ENCODE data around the gene PPP1R1B. TPM values are rescaled to one million over a fixed set of nuclear protein-coding genes. Genes with fewer than 3 reads are reported as not detected.

PPP1R1B gene
- total and polyA plus RNA-seq, 12 donors: 0.28 to 2.1 (median 0.66) TPM; not detected in 1

DNA sequence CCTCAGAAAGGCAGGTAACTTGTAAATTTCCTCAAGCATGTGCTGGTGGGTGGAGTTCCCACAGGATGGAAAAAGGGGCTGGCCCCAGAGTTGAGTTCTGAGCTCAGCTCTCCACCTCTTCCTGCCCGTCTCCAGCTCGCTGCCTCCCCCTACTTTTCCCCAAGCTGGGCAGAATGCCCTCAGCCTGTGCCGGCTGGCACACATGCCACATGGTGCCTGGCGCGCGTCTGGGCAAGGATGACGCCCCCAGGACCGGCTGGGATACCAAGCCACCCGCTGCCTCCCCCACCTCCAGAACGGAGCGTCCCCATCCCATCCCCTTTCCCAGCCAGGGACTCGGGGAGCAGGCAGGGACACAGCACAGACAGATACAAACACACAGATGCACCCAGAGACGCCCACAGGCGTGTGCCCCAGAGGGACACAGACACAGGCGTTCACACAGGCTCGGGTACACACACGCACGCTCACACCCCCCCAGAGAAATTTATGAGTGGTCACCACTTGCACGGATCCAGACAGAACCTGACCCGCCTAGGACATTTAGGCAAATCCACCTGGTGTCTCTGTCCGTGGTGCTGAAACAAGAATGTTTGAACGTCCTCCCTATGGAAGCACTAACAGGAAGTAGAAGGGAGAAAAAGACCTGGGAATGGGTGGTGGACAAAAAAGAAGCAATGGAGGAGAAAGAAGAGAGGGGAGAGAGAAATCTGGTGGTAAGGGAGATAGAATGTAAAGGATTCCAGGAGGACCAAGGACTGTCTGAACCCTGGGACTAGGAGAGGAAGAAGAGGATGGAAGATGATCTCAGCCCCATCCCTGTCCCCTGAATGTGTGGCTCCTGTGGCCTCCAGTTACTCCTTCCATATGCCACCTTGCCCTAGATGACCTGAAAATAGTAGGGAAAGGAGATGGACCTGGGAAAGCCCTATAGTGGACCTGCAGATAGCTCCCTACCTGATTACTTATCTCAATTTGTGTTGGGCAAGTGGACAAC is 34.5 kb upstream of the PPP1R1B start:
- Histone ChIP-seq H3K27ac (no peak overlapping the region), H3K36me3 (no peaks in the 10 kb centered on the region), H3K4me1 (peaks cover 0 to 10% (median 1%) of the 10 kb centered on the region in 9 donors), H3K9me3 (no peaks in the 10 kb centered on the region), H3K4me3 (no peak overlapping the region), H3K27me3 (peaks cover 0 to 66% (median 49%) of the 10 kb centered on the region in 7 donors)
- peak in 1 of 2 donors; percentile 44 for DNase-seq
- intact Hi-C loops (cut with DNase I): loop anchor here in 1 of 10 donors (10.0 kb wide), 1 partner anchor 1763 kb away; the partner anchor contains the start of gene KRT33A
- ATAC-seq: peak in 5 of 8 donors; percentile 46 to 52 (median 51)
- no peak for TF ChIP-seq CTCF (IDR thresholded peaks at IDR 0.05)
- WGBS, 2 donors: 1 to 3% methylated on average over 22 of the region's 22 CpGs

DNA sequence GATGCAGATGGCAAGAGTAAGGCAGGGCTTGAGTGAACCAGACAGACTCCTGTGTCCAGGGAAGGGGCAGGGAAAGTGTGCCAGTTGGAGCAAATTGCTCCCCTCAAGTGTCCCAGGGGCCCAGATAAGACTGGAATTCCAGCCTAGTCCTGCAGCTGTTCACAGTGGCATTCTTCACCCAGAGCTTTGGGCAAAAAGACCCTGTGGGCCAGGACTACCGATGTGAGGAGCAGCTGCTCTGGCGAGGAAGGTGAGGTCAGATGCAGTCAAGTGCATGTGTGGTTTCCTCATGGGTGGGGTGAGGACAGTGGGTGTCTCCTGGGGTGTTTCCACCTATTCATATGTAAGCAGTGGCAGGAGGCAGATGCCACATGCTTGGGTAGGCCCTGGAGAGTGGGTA is 33.4 kb upstream of the PPP1R1B start:
- no peak for ATAC-seq
- Histone ChIP-seq H3K4me1 (peaks cover 0 to 21% (median 8%) of the 10 kb centered on the region in 9 donors), H3K27ac (no peak overlapping the region), H3K9me3 (no peaks in the 10 kb centered on the region), H3K36me3 (no peaks in the 10 kb centered on the region), H3K4me3 (no peak overlapping the region), H3K27me3 (peaks cover 7 to 75% (median 61%) of the 10 kb centered on the region in 7 donors)
- no peak for DNase-seq
- TF ChIP-seq CTCF (IDR thresholded peaks at IDR 0.05): no peak
- WGBS, 2 donors: 72 to 81% methylated on average over 2 of the region's 2 CpGs
- intact Hi-C loops (cut with DNase I): loop anchor here in 1 of 10 donors (10.0 kb wide), 1 partner anchor 1761 kb away; the partner anchor contains the start of gene KRT33A

DNA sequence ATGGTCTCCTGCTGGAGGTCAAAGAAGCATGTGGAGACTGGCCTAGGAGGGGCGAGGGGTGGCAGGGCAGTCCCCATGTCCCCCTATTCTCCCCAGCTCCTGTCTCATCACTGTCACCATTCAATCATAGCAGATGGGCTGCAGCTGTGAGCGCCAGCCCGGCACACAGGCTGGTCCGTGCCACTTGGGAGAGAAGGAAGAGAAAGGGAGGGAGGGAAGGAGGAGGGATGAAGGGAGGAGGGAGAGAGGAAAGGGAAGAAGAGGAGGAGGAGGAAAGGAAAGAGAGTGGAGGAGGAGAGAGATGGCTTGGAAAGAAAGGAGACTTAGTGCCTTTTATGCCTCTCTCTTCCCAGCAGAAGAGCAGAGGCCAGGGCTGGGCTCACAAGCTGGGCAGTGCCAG is 31.5 kb upstream of the PPP1R1B start:
- WGBS, 2 donors: 13 to 15% methylated on average over 4 of the region's 4 CpGs
- Histone ChIP-seq H3K4me1 (peaks cover 4 to 38% (median 19%) of the 10 kb centered on the region in 9 donors), H3K4me3 (no peak overlapping the region), H3K9me3 (no peaks in the 10 kb centered on the region), H3K27me3 (peaks cover 19 to 90% (median 80%) of the 10 kb centered on the region in 7 donors), H3K27ac (no peak overlapping the region), H3K36me3 (no peaks in the 10 kb centered on the region)
- DNase-seq: no peak
- intact Hi-C loops (cut with DNase I): loop anchor here in 1 of 10 donors (10.0 kb wide), 1 partner anchor 1760 kb away; the partner anchor contains the start of gene KRT33A
- no peak for ATAC-seq
- no peak for TF ChIP-seq CTCF (IDR thresholded peaks at IDR 0.05)

- Histone ChIP-seq H3K36me3 (no peaks in the 10 kb centered on the region), H3K4me3 (no peak overlapping the region), H3K27ac (no peak overlapping the region), H3K4me1 (peaks cover 4 to 38% (median 19%) of the 10 kb centered on the region in 9 donors), H3K27me3 (peaks cover 19 to 97% (median 87%) of the 10 kb centered on the region in 7 donors), H3K9me3 (no peaks in the 10 kb centered on the region)
- DNase-seq (no peak), ATAC-seq (no peak)
- intact Hi-C loops (cut with DNase I): loop anchor here in 1 of 10 donors (10.0 kb wide), 1 partner anchor 1759 kb away; the partner anchor contains the start of gene KRT33A
- TF ChIP-seq CTCF (IDR thresholded peaks at IDR 0.05): no peak
- 9 to 12% methylated on average over 11 of the region's 11 CpGs for WGBS, 2 donors
These were observed 30.7 kb upstream of the PPP1R1B start for GRCh38 chr17:39595928-39596510.
